CD4-positive, CD25-positive, alpha-beta regulatory T cell (primary cell): Measurements from ENCODE around the gene OR10C1. TPM values are rescaled to one million over a fixed set of nuclear protein-coding genes. Genes with fewer than 3 reads are reported as not detected.
A peak's percentile ranks its signal among the peaks of the same experiment; 100 is the strongest.

ENCODE experiments used
- ATAC-seq, 2 donors: fragments of 150-1000 bp; cut with Tn5 transposase; one replicate each; pipeline ENCODE4 v1.10.0; 2021; ENCODE audit warnings: low read depth in 2 of 2, moderate number of reproducible peaks in 2 of 2, moderate library complexity in 1 of 2
- DNase-seq, 3 donors: peaks; one replicate each; pipeline versions ENCODE4 v3.0.0 to v3.0.0-alpha.2; 2012 to 2022; ENCODE audit warnings: mixed read lengths in 1 of 3
- H3K27ac ChIP-seq: one replicate; pipeline ENCODE4 v1.7.0; 2013; ENCODE audit warnings: mild to moderate bottlenecking, low read length; ENCODE audit not compliant: insufficient read depth, poor library complexity, severe bottlenecking
- H3K27me3 ChIP-seq: one replicate; pipeline ENCODE4 v1.7.0; 2013; ENCODE audit warnings: low read length; ENCODE audit not compliant: control insufficient read depth, insufficient read depth
- H3K36me3 ChIP-seq: one replicate; pipeline ENCODE4 v1.7.0; 2013; ENCODE audit warnings: mild to moderate bottlenecking, low read length, moderate library complexity; ENCODE audit not compliant: control insufficient read depth, insufficient read depth
- H3K4me1 ChIP-seq: 2 replicates; pipeline ENCODE4 v1.7.0; 2013; ENCODE audit warnings: mild to moderate bottlenecking, low read length; ENCODE audit not compliant: insufficient read depth, control insufficient read depth, poor library complexity, severe bottlenecking
- H3K4me3 ChIP-seq: one replicate; pipeline ENCODE4 v1.7.0; 2013; ENCODE audit warnings: low read depth, mild to moderate bottlenecking, low read length, moderate library complexity
- H3K9me3 ChIP-seq, 2 experiments: 1 replicate in 1 of 2; 2 replicates in 1 of 2; pipeline ENCODE4 v1.7.0; 2013; ENCODE audit warnings: low read length in 2 of 2, mild to moderate bottlenecking in 1 of 2, moderate library complexity in 1 of 2; ENCODE audit not compliant: control insufficient read depth in 2 of 2
- H3K27ac Mint-ChIP-seq, 3 donors: one replicate each; pipeline ENCODE4 v1.8.0; 2020 to 2022; ENCODE audit warnings: mild to moderate bottlenecking in 3 of 3, mixed read lengths in 3 of 3, moderate library complexity in 2 of 3
- H3K27me3 Mint-ChIP-seq: one replicate; pipeline ENCODE4 v1.8.0; 2022; ENCODE audit warnings: mild to moderate bottlenecking, mixed read lengths
- H3K36me3 Mint-ChIP-seq: one replicate; pipeline ENCODE4 v1.8.0; 2020; ENCODE audit warnings: mixed read lengths
- H3K4me1 Mint-ChIP-seq, 4 donors: one replicate each; pipeline ENCODE4 v1.8.0; 2020 to 2022; ENCODE audit warnings: mixed read lengths in 4 of 4, mild to moderate bottlenecking in 1 of 4
- H3K4me3 Mint-ChIP-seq, 4 donors: one replicate each; pipeline ENCODE4 v1.8.0; 2020 to 2022; ENCODE audit warnings: mild to moderate bottlenecking in 4 of 4, mixed read lengths in 4 of 4, moderate library complexity in 3 of 4
- H3K9me3 Mint-ChIP-seq, 7 donors: one replicate each; pipeline ENCODE4 v1.8.0; 2020 to 2022; ENCODE audit warnings: mixed read lengths in 7 of 7, mild to moderate bottlenecking in 3 of 7, moderate library complexity in 2 of 7
- polyA plus RNA-seq, 4 donors: library from polyadenylated mRNA; unstranded; fragments of 300-500 nt; fragmentation: Illumina TruSeq; gene quantifications; one replicate each; pipeline ENCODE4 v1.2.3, GENCODE V29; 2021
- total RNA-seq: library from RNA; stranded (reverse); gene quantifications from one replicate; pipeline ENCODE4 v1.2.3, GENCODE V29; 2022

The OR10C1 gene
- total RNA-seq: not detected
- polyA plus RNA-seq: not detected

- Histone ChIP-seq H3K36me3 (no peaks in the 10 kb centered on the region), H3K4me3 (no peak within 1 kb of the TSS), H3K27ac (no peak within 1 kb of the TSS), H3K27me3 (peaks cover 1% of the 10 kb centered on the region), H3K9me3 (no peaks in the 10 kb centered on the region), H3K4me1 (no peaks in the 10 kb centered on the region)
- Mint-ChIP-seq H3K4me1 (no peaks in the 10 kb centered on the region), H3K36me3 (no peaks in the 10 kb centered on the region), H3K27ac (no peak within 1 kb of the TSS), H3K9me3 (peaks cover 0 to 4% (median 0%) of the 10 kb centered on the region in 7 donors), H3K4me3 (no peak within 1 kb of the TSS), H3K27me3 (peaks cover 40% of the 10 kb centered on the region)
- ATAC-seq (no peak), DNase-seq (no peak)
Observed at GRCh38 chr6:29439006-29439405, at the start of gene OR10C1. Gene OR10C1, plus strand, starts transcription at chr6:29439306. Its CDS starts 710 bp downstream, at chr6:29440016.

- ATAC-seq: no peak
- no peak within 1 kb of the TSS for H3K27ac Mint-ChIP-seq
- DNase-seq: no peak
- no peaks in the 10 kb centered on the region for H3K9me3 ChIP-seq
- no peaks in the 10 kb centered on the region for H3K4me1 Mint-ChIP-seq
- no peaks in the 10 kb centered on the region for H3K36me3 Mint-ChIP-seq
- H3K4me3 Mint-ChIP-seq: no peak within 1 kb of the TSS
- H3K36me3 ChIP-seq: no peaks in the 10 kb centered on the region
- no peak within 1 kb of the TSS for H3K4me3 ChIP-seq
- no peaks in the 10 kb centered on the region for H3K4me1 ChIP-seq
- peaks cover 6% of the 10 kb centered on the region for H3K27me3 ChIP-seq
- H3K27ac ChIP-seq: no peak within 1 kb of the TSS
- peaks cover 0 to 2% (median 0%) of the 10 kb centered on the region in 7 donors for H3K9me3 Mint-ChIP-seq
- peaks cover 20% of the 10 kb centered on the region for H3K27me3 Mint-ChIP-seq
Observed at GRCh38 chr6:29395331-29395730, 43.8 kb upstream of the OR10C1 start, which contains the start of gene OR12D2. Gene OR12D2, plus strand, starts transcription at chr6:29395631. Its CDS starts 1,069 bp downstream, at chr6:29396700.

- Mint-ChIP-seq H3K9me3 (peaks cover 0 to 4% (median 0%) of the 10 kb centered on the region in 7 donors), H3K4me3 (no peak overlapping the region), H3K4me1 (no peaks in the 10 kb centered on the region), H3K36me3 (no peaks in the 10 kb centered on the region), H3K27ac (no peak overlapping the region), H3K27me3 (peaks cover 29% of the 10 kb centered on the region)
- Histone ChIP-seq H3K36me3 (no peaks in the 10 kb centered on the region), H3K27ac (no peak overlapping the region), H3K4me1 (no peaks in the 10 kb centered on the region), H3K4me3 (no peak overlapping the region), H3K9me3 (no peaks in the 10 kb centered on the region), H3K27me3 (peaks cover 6% of the 10 kb centered on the region)
- DNase-seq: no peak
- no peak for ATAC-seq
Observed at GRCh38 chr6:29399525-29399924, 39.6 kb upstream of the OR10C1 start.

- H3K4me3 Mint-ChIP-seq: no peak overlapping the region
Observed at GRCh38 chr6:29403801-29404200, 35.3 kb upstream of the OR10C1 start.

DNA sequence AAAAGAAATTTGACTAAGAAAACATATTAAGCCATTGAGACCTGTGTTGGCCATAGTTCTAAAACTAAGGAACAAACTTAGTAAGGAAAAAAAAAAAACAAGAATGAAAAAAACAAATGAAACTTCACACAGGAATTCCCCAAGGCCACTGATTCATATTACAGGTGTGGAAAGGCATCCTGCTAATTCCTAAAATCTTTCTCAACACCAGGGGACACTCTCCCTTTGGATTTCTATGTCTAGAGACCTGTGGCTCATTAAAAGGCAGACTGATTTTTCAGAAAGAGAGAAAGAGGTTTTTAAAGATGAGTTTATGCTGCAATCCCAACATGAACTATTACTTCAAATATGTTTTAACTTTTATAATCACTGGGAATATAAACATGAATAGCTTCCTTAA is 24.5 kb upstream of the OR10C1 start, which contains the start of gene OR12D1:
Gene OR12D1 (plus strand): TSS at position 341 of the 400 bp plus-strand sequence.
- peaks cover 2% of the 10 kb centered on the region for H3K27me3 ChIP-seq
- no peak within 1 kb of the TSS for H3K27ac ChIP-seq
- no peaks in the 10 kb centered on the region for H3K36me3 ChIP-seq
- Mint-ChIP-seq H3K27me3 (peaks cover 26% of the 10 kb centered on the region), H3K4me1 (no peaks in the 10 kb centered on the region), H3K36me3 (no peaks in the 10 kb centered on the region), H3K4me3 (no peak within 1 kb of the TSS), H3K27ac (no peak within 1 kb of the TSS), H3K9me3 (peaks cover 1 to 17% (median 11%) of the 10 kb centered on the region in 7 donors)
- no peak within 1 kb of the TSS for H3K4me3 ChIP-seq
- no peak for DNase-seq
- H3K9me3 ChIP-seq: peaks cover 0 to 3% of the 10 kb centered on the region in 2 experiments
- ATAC-seq: no peak
- H3K4me1 ChIP-seq: no peaks in the 10 kb centered on the region

More at GRCh38 chr6:29403801-29404200, 35.3 kb upstream of the OR10C1 start:
- Histone ChIP-seq H3K27me3 (no peaks in the 10 kb centered on the region), H3K27ac (no peak overlapping the region), H3K4me3 (no peak overlapping the region), H3K9me3 (no peaks in the 10 kb centered on the region), H3K4me1 (no peaks in the 10 kb centered on the region), H3K36me3 (no peaks in the 10 kb centered on the region)
- ATAC-seq (no peak), DNase-seq (no peak)
- no peak overlapping the region for H3K27ac Mint-ChIP-seq
- H3K4me1 Mint-ChIP-seq: no peaks in the 10 kb centered on the region
- H3K9me3 Mint-ChIP-seq: peaks cover 0 to 13% (median 4%) of the 10 kb centered on the region in 7 donors
- H3K36me3 Mint-ChIP-seq: no peaks in the 10 kb centered on the region
- H3K27me3 Mint-ChIP-seq: peaks cover 33% of the 10 kb centered on the region

DNA sequence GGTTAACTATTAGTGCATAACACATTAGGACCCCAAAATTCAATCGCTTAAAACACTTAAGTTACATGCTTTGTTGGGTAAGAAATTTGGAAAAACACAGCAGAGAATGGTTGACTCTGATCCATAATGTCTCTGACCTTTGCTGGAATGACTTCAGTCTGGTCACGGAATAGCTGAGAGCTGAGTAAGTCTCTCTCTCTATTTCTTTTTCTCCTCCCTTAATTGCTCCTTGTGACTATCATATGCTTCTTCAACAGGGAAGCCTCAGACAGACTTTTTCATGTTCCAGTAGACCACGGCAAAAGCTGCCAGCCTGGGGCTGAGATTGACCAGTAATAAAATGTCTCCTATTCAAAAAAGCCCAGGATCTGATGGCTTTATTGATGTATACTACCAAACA is 19.6 kb upstream of the OR10C1 start:
- Mint-ChIP-seq H3K4me3 (no peak overlapping the region), H3K27ac (no peak overlapping the region), H3K36me3 (no peaks in the 10 kb centered on the region), H3K9me3 (peaks cover 0 to 7% (median 0%) of the 10 kb centered on the region in 7 donors), H3K27me3 (peaks cover 40% of the 10 kb centered on the region), H3K4me1 (no peaks in the 10 kb centered on the region)
- Histone ChIP-seq H3K27ac (no peak overlapping the region), H3K9me3 (no peaks in the 10 kb centered on the region), H3K36me3 (no peaks in the 10 kb centered on the region), H3K4me1 (no peaks in the 10 kb centered on the region), H3K4me3 (no peak overlapping the region), H3K27me3 (peaks cover 4% of the 10 kb centered on the region)
- ATAC-seq: no peak
- DNase-seq: no peak

DNA sequence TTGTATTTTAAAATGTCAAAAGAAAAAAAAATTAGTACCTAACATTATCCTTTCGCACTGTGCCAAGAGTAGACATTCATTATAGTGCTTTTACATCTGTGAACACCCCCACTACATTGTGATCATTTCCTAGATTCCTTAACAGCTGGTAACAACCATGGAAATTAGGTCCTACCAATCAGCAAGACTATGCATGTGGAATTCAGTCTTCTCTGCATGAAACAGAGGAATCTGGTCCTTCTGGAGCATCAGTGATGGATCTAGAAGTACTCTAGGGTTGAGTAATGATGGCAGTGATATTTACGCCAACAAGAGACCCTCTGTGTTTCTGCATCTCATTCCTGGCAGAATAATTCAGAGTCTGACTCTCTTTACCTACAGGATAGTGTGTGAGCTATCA is 14.9 kb upstream of the OR10C1 start:
- no peak for DNase-seq
- H3K27me3 Mint-ChIP-seq: peaks cover 48% of the 10 kb centered on the region

DNA sequence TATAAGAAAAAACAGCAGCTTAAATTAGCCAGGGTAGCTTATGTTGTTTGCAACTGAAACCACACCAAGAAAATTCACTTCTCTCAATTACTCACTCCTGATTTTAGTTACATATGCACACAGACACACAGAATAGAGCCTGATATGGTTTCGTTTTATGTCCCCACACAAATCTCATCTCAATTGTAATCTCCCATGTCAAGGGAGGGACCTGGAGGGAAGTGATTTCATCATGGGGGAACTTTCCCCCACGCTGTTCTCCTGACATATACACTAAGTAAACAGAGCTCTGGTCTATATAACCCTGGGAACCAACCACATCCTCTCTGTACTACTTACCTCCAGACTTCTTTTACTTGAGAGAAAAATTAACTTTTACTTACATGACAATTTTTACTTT is 14.5 kb upstream of the OR10C1 start:
- peaks cover 0 to 5% (median 0%) of the 10 kb centered on the region in 7 donors for H3K9me3 Mint-ChIP-seq
- no peaks in the 10 kb centered on the region for H3K9me3 ChIP-seq
- ATAC-seq (no peak), DNase-seq (peak in 1 of 3 donors; percentile 0)
- H3K4me1 Mint-ChIP-seq: peaks cover 0 to 2% (median 0%) of the 10 kb centered on the region in 4 donors
- no peaks in the 10 kb centered on the region for H3K36me3 ChIP-seq
- H3K27me3 Mint-ChIP-seq: peaks cover 45% of the 10 kb centered on the region
- no peak overlapping the region for H3K27ac Mint-ChIP-seq
- H3K36me3 Mint-ChIP-seq: no peaks in the 10 kb centered on the region
- H3K4me3 ChIP-seq: no peak overlapping the region
- H3K27me3 ChIP-seq: peaks cover 11% of the 10 kb centered on the region
- no peaks in the 10 kb centered on the region for H3K4me1 ChIP-seq
- no peak overlapping the region for H3K4me3 Mint-ChIP-seq
- H3K27ac ChIP-seq: no peak overlapping the region

More for the DNA sequence above, 14.9 kb upstream of the OR10C1 start:
- Histone ChIP-seq H3K36me3 (no peaks in the 10 kb centered on the region), H3K27me3 (peaks cover 11% of the 10 kb centered on the region), H3K4me3 (no peak overlapping the region), H3K9me3 (no peaks in the 10 kb centered on the region), H3K4me1 (no peaks in the 10 kb centered on the region), H3K27ac (no peak overlapping the region)
- Mint-ChIP-seq H3K36me3 (no peaks in the 10 kb centered on the region), H3K27ac (no peak overlapping the region), H3K9me3 (peaks cover 0 to 5% (median 0%) of the 10 kb centered on the region in 7 donors), H3K4me3 (no peak overlapping the region), H3K4me1 (peaks cover 0 to 2% (median 0%) of the 10 kb centered on the region in 4 donors)
- no peak for ATAC-seq
